CD4-positive, alpha-beta T cell (primary cell): ENCODE results near the gene KCNA2. TPM values are rescaled to one million over a fixed set of nuclear protein-coding genes. Genes with fewer than 3 reads are reported as not detected.

Experiments used
- ATAC-seq: fragments of 200-7000 bp; cut with Tn5 transposase; one replicate; pipeline ENCODE4 v1.10.0; 2022; ENCODE audit warnings: mild to moderate bottlenecking; ENCODE audit not compliant: poor library complexity
- CTCF ChIA-PET: fragments of 350-600 bp; sonication (Branson Sonifier 250); formaldehyde crosslinking; loops from one replicate; lab custom pipeline; 2021; ENCODE audit warnings: antibody characterized with exemption, inconsistent platforms; lab: Charles Lee
- POLR2A ChIA-PET: fragments of 350-600 bp; sonication (Branson Sonifier 250); formaldehyde crosslinking; loops from one replicate; lab custom pipeline; 2021; ENCODE audit warnings: antibody characterized with exemption, inconsistent platforms; lab: Charles Lee
- DNase-seq, 14 experiments: peaks; one replicate each; pipeline ENCODE4 v3.0.0-alpha.2; 2013 to 2020; ENCODE audit warnings: mixed read lengths in 2 of 14
- H3K27ac ChIP-seq, 2 donors: one replicate each; pipeline versions ENCODE4 v1.5.1 to v1.7.0; 2013; ENCODE audit warnings: low read length in 2 of 2, low read depth in 1 of 2, mild to moderate bottlenecking in 1 of 2
- H3K27me3 ChIP-seq, 2 experiments: 1 replicate in 1 of 2; 2 replicates in 1 of 2; pipeline versions ENCODE4 v1.6.1 to v1.7.0; 2013; ENCODE audit warnings: low read length in 2 of 2, control low read depth in 1 of 2, mild to moderate bottlenecking in 1 of 2, moderate library complexity in 1 of 2; ENCODE audit not compliant: insufficient read depth in 2 of 2, control insufficient read depth in 1 of 2
- H3K36me3 ChIP-seq: one replicate; pipeline ENCODE4 v1.6.1; 2013; ENCODE audit warnings: low read length, control low read depth; ENCODE audit not compliant: insufficient read depth
- H3K4me1 ChIP-seq: one replicate; pipeline ENCODE4 v1.6.1; 2013; ENCODE audit warnings: low read length, control low read depth; ENCODE audit not compliant: insufficient read depth
- H3K4me3 ChIP-seq: one replicate; pipeline ENCODE4 v1.5.1; 2013; ENCODE audit warnings: mild to moderate bottlenecking, low read length, moderate library complexity
- H3K9me3 ChIP-seq, 2 experiments: 1 replicate in 1 of 2; 2 replicates in 1 of 2; pipeline versions ENCODE4 v1.6.1 to v1.7.0; 2013; ENCODE audit warnings: low read length in 2 of 2, mild to moderate bottlenecking in 2 of 2, control low read depth in 1 of 2, moderate library complexity in 1 of 2; ENCODE audit not compliant: control insufficient read depth in 1 of 2, insufficient read depth in 1 of 2
- H3K27ac Mint-ChIP-seq: one replicate; pipeline ENCODE4 v1.8.0; 2020; ENCODE audit warnings: mixed read lengths
- H3K27me3 Mint-ChIP-seq: one replicate; pipeline ENCODE4 v1.8.0; 2021; ENCODE audit warnings: mixed read lengths
- H3K36me3 Mint-ChIP-seq: one replicate; pipeline ENCODE4 v1.8.0; 2021; ENCODE audit warnings: low read depth, mixed read lengths
- H3K4me1 Mint-ChIP-seq: one replicate; pipeline ENCODE4 v1.8.0; 2021; ENCODE audit warnings: low read depth, mixed read lengths
- H3K4me3 Mint-ChIP-seq: one replicate; pipeline ENCODE4 v1.8.0; 2020; ENCODE audit warnings: mild to moderate bottlenecking, mixed read lengths
- H3K9me3 Mint-ChIP-seq: one replicate; pipeline ENCODE4 v1.8.0; 2020; ENCODE audit warnings: mixed read lengths
- CTCF ChIP-seq: fragments of 200-600 bp; IDR thresholded peaks from one replicate; pipeline ENCODE4 v1.8.0; 2022; ENCODE audit warnings: antibody characterized with exemption, mild to moderate bottlenecking
- intact Hi-C, 2 experiments: fragments of 100-400 bp; cut with DNase I in 1 of 2; cut with micrococcal nuclease in 1 of 2; formaldehyde crosslinking; loops; one replicate each; pipeline versions ENCODE4 v1.15.1 to v1.9.0; 2023 to 2025; cut with DNase I, micrococcal nuclease
- total RNA-seq, 174 experiments: library from RNA in 2 of 174; stranded (reverse) in 2 of 174; gene quantifications; one replicate each; pipeline ENCODE4 v1.2.3 and lab custom pipeline; 2021 to 2026

The KCNA2 gene
- total RNA-seq, 2 experiments from 2014 or later = 0.78 to 0.88 TPM

- H3K27ac ChIP-seq = peak overlapping the region; percentile 51 to 75
- no peak overlapping the region for H3K27ac Mint-ChIP-seq
- no peak overlapping the region for H3K4me3 Mint-ChIP-seq
- no peak for TF ChIP-seq CTCF
- intact Hi-C loops = no loop called here
- peaks cover 35% of the 10 kb centered on the region for H3K4me1 Mint-ChIP-seq
- H3K27me3 Mint-ChIP-seq = no peaks in the 10 kb centered on the region
- DNase-seq (no peak), ATAC-seq (no peak)
- no peaks in the 10 kb centered on the region for H3K9me3 Mint-ChIP-seq
- no peaks in the 10 kb centered on the region for H3K27me3 ChIP-seq
- H3K36me3 ChIP-seq = peaks cover 5% of the 10 kb centered on the region
- ChIA-PET CTCF (interaction anchor here (1.2 to 3.2 kb wide), 7 partner anchors 10 to 152 kb away, joined by 3 to 13 read pairs (median 7); no protein-coding TSS in a partner anchor), POLR2A (interaction anchor here (1.1 to 8.1 kb wide), 8 partner anchors 8 to 138 kb away, joined by 3 to 138 read pairs (median 8); partner anchors contain the start of gene KCNA3)
- H3K4me1 ChIP-seq = peaks cover 60% of the 10 kb centered on the region
- no peaks in the 10 kb centered on the region for H3K9me3 ChIP-seq
- H3K4me3 ChIP-seq = no peak overlapping the region
- peaks cover 5% of the 10 kb centered on the region for H3K36me3 Mint-ChIP-seq
These were observed 42.3 kb upstream of the KCNA2 start for GRCh38 chr1:110648417-110648816.

GRCh38 chr1:110647254-110647891, 41.2 kb upstream of the KCNA2 start:
- Histone ChIP-seq H3K4me1 (peaks cover 66% of the 10 kb centered on the region), H3K9me3 (no peaks in the 10 kb centered on the region), H3K27ac (peak overlapping the region; percentile 51 to 75), H3K4me3 (peak overlapping the region; percentile 6), H3K36me3 (no peaks in the 10 kb centered on the region), H3K27me3 (no peaks in the 10 kb centered on the region)
- H3K36me3 Mint-ChIP-seq = no peaks in the 10 kb centered on the region
- ATAC-seq = peak; percentile 74
- DNase-seq = peak in 3 of 14 experiments; percentile 61 to 84 (median 68)
- no peak overlapping the region for H3K4me3 Mint-ChIP-seq
- H3K27me3 Mint-ChIP-seq = no peaks in the 10 kb centered on the region
- TF ChIP-seq CTCF = no peak
- intact Hi-C loops = loop anchor here in 1 of 2 experiments (1.0 to 2.0 kb wide), 3 partner anchors 13 to 25 kb away; no protein-coding TSS in a partner anchor
- no peak overlapping the region for H3K27ac Mint-ChIP-seq
- CTCF ChIA-PET = interaction anchor here (1.0 to 3.2 kb wide), 9 partner anchors 9 to 151 kb away, joined by 3 to 13 read pairs (median 6); no protein-coding TSS in a partner anchor
- H3K9me3 Mint-ChIP-seq = no peaks in the 10 kb centered on the region
- H3K4me1 Mint-ChIP-seq = peaks cover 39% of the 10 kb centered on the region
- POLR2A ChIA-PET = interaction anchor here (0.6 to 8.1 kb wide), 12 partner anchors 11 to 569 kb away, joined by 3 to 138 read pairs (median 9); partner anchors contain the start of gene KCNA3

- peak overlapping the region; percentile 43 for H3K4me3 Mint-ChIP-seq
- Histone ChIP-seq H3K36me3 (no peaks in the 10 kb centered on the region), H3K4me1 (peaks cover 77% of the 10 kb centered on the region), H3K4me3 (no peak overlapping the region), H3K27me3 (no peaks in the 10 kb centered on the region), H3K9me3 (peaks cover 0 to 4% of the 10 kb centered on the region in 2 experiments), H3K27ac (no peak overlapping the region)
- CTCF ChIA-PET = interaction anchor here (0.8 to 3.1 kb wide), 12 partner anchors 9 to 137 kb away, joined by 3 to 13 read pairs (median 4); no protein-coding TSS in a partner anchor
- H3K36me3 Mint-ChIP-seq = peaks cover 3% of the 10 kb centered on the region
- H3K4me1 Mint-ChIP-seq = peaks cover 46% of the 10 kb centered on the region
- intact Hi-C loops = loop anchor here in 1 of 2 experiments (2.0 kb wide), 2 partner anchors 15 kb away; no protein-coding TSS in a partner anchor
- H3K9me3 Mint-ChIP-seq = peaks cover 10% of the 10 kb centered on the region
- POLR2A ChIA-PET = interaction anchor here (0.6 to 8.1 kb wide), 10 partner anchors 12 to 570 kb away, joined by 3 to 138 read pairs (median 11); partner anchors contain the start of gene KCNA3
- peak in 3 of 14 experiments; percentile 45 to 71 (median 62) for DNase-seq
- TF ChIP-seq CTCF = no peak
- H3K27ac Mint-ChIP-seq = no peak overlapping the region
- no peaks in the 10 kb centered on the region for H3K27me3 Mint-ChIP-seq
- ATAC-seq = no peak
These were observed 39.9 kb upstream of the KCNA2 start for GRCh38 chr1:110645821-110646735.
